GM19468 (cell line): ENCODE results near the gene DYSF.
"Not testable (repeated sequence)": the region's sequence is repeated elsewhere in the genome, so short reads cannot be mapped to it uniquely, and the experiment has no call there.

Source experiments
- ATAC-seq: cut with Tn5 transposase; IDR thresholded peaks from one replicate; pipeline ENCODE4 v1.9.1; 2021; ENCODE audit warnings: mild to moderate bottlenecking, moderate library complexity, moderate number of reproducible peaks; ENCODE audit not compliant: unreplicated experiment; ENCODE audit errors: extremely low read depth

Gene DYSF

DNA sequence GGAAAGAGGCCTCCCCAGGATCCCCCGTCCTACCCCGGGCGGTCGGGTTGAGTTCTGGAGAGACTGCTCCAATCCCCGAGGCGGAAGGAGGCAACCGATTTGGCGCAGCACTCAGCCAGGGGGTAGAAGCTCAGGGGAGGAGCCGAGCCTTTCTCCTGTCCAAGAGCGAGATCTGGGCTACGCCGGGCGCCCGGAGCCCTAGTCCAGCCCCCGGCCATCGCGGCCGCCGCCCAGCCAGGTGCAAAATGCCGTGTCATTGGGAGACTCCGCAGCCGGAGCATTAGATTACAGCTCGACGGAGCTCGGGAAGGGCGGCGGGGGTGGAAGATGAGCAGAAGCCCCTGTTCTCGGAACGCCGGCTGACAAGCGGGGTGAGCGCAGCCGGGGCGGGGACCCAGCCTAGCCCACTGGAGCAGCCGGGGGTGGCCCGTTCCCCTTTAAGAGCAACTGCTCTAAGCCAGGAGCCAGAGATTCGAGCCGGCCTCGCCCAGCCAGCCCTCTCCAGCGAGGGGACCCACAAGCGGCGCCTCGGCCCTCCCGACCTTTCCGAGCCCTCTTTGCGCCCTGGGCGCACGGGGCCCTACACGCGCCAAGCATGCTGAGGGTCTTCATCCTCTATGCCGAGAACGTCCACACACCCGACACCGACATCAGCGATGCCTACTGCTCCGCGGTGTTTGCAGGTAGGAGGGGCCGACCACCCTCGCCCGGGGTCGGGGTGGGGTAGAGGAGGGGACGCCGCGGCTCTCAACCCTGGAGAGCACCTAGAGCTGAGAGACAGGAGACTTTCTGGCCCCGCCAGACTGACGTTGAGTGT, at the start of gene DYSF:
TSS of gene DYSF (plus strand) at position 158 of the 817 bp plus-strand sequence.
- ATAC-seq: no peak

DNA sequence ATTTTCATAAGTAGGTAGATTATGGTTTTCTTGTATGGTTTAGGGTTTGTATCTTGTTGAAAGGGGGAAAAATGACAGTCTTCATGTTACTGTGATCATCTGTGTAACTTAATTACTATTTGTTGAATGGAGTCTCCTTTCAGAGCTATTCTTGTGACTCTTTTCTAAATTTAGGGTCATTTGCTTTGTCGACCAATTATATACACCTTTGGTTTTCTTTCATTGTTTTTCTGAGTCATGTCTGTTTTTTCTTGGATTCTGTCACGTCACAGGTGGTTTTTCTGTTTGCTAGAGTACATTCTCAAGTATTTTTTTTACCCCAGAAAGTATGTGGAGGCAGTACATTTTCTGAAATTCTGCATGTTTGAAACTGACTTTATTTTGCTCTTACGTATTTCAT, 43.8 kb upstream of the DYSF start:
- ATAC-seq: no peak

DNA sequence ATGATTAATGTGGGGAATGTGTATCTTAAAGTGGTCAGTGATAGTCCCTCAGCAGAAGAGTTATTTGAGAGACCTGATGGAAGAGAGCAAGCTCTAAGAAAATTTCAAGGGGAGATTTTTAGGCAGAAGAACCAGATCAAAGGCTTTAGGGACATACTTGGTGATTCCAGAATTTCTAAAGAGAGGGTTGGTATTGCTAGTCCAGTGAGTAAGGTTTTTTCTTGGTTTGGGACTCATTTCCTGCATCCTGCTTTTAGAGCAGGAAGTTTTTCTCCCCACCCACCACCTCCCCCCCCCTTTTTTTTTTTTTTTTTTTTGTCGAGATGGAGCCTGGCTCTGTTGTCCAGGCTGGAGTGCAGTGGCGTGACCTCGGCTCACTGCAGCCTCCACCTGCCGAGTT, 42.7 kb upstream of the DYSF start:
- no peak for ATAC-seq

DNA sequence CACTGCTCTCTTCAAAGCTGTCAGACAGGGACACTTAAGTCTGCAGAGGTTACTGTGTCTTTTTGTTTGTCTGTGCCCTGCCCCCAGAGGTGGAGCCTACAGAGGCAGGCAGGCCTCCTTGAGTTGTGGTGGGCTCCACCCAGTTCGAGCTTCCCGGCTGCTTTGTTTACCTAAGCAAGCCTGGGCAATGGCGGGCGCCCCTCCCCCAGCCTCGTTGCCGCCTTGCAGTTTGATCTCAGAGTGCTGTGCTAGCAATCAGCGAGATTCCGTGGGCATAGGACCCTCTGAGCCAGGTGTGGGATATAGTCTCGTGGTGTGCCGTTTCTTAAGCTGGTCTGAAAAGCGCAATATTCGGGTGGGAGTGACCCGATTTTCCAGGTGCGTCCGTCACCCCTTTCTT, 36.5 kb upstream of the DYSF start:
- not testable (repeated sequence) for ATAC-seq

DNA sequence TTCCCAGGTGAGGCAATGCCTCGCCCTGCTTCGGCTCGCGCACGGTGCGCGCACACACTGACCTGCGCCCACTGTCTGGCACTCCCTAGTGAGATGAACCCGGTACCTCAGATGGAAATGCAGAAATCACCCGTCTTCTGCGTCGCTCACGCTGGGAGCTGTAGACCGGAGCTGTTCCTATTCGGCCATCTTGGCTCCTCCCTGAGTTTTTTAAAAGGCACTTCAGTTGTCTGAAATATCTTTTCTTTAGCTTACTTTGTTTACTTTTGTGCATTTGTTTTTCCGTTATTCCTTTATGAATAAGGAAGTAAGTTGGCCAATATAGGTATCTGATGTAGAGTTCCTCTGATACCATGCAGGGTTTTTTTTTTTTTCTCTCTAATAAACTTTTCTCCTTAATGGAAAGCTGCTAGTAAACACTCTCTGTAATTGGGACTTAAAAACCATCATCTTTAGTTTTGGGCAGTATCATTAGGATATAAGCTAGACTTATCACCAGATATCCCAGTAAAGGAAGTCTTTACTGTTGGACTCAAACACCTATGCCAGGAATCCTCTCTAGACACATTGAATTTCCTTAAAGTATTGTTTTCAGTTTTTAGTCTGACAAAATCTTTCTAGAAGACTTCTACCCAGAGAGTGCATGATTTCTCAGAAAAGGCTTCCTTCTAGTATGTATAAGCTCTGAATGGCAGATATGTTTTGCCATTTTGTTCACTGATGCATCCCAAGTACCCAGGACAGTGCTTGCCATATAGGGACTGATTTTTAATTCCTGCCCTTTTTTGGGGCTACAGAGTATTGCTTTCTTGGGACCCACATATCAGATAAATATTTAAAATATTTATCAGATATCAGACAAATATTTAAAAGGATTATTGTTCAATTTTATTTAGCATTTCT, 35.8 kb upstream of the DYSF start:
- no peak for ATAC-seq

DNA sequence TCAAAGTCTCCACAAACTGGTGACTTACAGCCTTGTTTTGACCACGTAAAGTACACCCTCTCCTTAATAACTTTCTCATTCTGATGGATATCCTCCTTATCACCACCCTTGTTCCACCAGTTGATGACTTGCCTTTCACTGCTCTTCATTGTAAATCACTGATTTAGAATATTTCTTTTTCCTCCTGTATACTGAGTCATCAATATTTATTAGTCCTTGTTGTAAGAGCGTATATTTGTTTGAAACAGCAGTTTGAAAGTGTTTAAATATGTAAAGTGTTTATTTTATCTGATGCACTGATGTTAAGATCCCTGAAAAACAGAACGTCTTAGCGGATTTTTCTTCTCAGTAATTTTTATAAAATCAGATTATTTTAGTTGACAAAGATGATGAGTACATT, 34.2 kb upstream of the DYSF start:
- ATAC-seq: no peak

DNA sequence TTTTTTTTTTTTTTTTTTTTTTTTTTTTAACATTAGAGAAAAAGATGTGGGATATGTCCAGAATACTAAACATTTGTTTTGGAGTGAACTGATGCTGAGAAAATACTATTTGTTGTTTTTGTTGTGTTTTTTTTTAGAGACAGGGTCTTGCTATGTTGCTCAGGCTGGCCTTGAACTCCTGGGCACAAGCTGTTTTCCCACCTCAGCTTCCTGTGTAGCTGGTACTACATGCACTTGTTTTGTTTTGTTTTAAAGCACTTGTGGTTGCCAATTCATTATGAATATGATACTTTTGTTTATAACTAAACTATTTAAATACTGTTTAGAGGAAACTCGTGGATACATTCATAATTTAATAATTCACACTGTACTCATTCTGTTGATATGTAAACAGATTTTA, 33.4 kb upstream of the DYSF start:
- no peak for ATAC-seq

DNA sequence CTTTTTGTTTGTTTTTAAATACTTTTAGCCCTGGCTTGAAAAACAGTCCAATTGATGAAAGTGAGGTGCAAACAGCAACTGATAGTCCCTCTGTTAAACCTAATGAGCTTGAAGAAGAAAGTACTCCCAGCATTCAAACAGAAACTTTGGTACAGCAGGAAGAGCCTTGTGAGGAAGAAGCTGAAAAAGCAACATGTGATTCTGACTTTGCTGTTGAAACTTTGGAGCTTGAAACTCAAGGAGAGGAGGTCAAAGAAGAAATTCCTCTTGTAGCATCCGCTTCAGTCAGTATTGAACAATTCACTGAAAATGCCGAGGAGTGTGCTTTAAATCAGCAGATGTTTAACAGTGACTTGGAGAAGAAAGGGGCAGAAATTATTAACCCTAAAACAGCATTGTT, 30.6 kb upstream of the DYSF start:
- ATAC-seq: no peak

DNA sequence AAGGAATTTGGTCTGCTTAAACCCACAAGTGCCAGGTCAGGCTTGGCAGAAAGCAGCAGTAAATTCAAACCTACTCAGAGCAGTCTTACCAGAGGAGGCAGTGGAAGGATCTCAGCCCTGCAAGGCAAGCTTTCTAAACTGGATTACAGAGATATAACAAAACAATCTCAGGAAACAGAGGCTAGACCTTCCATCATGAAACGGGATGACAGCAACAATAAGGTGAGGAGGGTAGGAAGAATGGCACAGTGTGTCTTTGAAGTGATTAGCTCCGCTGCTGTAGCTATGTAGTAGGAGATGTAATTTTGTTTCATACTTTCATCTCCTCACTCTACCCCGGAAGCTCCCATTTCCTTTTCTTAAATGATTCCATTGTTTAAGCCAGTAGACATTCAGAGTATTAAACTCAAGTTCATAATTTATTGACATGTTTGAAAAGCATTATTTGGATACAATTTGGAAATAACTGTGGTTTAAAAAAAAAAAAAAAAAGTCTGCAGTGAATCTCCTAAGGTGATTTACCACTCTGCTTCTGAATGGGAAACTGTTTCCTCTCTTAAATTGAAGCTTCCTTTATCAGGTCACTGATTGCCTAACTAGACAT, 29.4 kb upstream of the DYSF start:
- ATAC-seq: no peak

DNA sequence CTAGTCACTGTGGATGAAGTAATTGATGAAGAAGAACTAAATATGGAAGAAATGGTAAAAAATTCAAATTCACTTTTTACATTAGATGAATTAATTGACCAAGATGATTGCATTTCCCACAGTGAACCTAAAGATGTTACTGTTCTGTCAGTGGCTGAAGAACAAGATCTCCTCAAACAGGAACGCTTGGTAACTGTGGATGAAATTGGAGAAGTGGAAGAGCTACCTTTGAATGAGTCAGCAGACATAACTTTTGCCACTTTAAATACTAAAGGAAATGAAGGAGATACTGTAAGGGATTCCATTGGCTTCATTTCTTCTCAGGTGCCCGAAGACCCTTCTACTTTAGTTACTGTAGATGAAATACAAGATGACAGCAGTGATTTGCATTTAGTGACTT, 26.6 kb upstream of the DYSF start:
- no peak for ATAC-seq

DNA sequence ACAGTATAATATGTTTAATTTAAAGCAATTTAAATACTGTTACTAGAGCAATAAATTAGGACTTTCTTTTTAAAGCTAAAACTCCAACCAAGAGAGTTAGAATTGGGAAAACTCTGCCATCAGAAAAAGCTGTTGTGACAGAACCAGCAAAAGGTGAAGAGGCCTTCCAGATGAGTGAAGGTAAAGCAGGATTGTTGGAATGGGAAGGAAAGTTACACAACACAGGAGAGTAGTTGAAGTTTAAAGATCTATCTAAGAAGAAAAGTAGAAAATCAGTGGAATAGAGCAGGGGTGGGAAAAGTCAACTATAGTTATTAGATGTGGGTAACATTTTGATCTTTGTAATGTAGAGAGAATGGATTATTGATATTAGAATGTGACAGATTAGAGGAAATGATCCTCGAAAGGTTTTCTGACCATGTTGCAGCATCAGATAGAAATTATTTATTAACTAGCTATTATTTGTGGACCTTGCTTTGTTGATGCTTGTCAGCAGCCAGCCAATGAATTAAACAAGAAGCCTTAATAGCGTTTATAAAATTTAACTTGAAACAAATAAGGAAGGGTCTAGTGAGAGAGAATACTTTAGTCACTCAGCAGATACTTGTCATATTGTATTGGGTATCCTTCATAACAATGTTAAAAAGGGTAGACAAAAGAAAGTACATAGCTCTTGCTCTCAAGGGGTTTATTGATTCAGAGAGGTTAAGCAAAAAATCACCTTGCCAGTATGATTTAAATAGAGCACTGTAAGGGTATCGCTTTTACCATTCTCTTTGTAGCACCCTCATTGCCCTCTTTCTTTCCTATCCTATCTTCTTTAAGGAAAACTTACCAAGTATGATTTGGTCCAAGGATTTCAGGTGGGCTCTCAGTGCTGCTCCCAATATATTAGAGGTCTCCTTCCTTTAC, 24.6 kb upstream of the DYSF start:
- ATAC-seq: no peak

DNA sequence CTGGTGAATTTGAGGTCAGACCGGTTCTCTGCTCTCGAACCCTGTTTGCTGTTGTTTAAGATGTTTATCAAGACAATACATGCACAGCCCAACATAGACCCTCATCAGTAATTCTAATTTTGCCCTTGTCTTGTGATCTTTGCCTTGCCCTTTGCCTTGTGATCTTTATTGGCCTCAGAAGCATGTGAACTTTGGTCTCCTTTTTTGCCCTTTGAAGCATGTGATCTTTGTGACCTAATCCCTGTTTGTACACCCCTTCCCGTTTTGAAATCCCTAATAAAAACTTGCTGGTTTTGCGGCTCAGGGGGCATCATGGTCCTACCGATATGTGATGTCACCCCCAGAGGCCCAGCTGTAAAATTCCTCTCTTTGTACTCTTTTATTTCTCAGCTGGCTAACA, 8.2 kb upstream of the DYSF start:
- ATAC-seq: not testable (repeated sequence)

DNA sequence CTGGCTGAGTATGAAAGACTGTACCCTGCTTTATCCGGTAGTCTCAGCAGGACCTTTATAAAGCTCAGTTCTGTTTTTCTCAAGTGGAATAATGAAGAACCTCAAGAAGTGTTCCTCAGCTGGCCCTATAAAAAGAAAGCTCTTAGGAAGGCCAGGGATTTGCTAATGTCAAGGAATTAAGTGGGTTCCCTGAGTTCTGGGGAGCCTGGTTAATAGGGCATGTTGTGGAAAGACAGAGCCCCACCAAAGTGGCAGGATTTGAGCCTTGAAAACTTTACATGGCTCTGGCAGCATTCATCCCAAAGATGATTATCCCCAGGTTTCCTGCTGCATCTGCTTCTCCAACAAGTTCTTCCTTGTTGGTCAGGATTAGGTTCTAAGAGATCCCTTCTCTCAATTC, 6.9 kb upstream of the DYSF start:
- no peak for ATAC-seq

DNA sequence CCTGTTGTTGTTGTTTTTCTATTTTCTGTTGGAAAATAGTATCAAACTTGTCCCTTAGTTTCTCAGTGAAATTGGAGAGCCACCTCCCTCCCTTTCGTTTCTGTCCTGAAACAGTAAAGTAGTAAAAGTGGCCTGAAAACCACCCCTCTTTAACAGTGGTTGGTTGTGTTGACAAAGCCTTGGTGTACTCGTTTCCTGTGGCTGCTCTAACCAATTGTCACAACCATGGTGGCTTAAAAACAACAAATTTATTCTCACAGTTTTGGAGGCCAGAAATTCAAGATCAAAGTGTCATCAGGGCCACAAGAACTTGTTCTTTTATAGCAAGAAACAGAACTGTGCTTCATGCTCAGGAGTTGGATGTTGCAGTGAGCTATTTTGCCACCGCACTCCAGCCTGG, 4.0 kb upstream of the DYSF start:
- no peak for ATAC-seq

DNA sequence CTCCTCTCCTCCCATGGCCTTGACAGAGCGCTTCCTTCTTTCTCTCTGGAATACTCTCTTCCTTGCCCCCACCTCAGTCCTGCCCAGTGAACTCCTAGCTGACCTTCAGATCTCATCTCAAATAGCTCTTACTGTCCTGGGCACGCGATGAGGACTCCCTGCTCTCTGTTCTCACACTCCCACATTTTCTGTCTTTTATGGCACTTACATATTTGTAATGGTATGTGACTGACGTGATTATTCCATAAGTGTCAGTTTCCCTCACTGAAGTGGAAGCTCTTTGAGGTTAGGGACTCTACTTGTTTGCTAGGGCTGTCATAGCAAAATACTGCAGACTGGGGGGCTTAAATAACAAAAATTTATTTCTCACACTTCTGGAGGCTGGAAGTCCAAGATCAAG, 1.7 kb upstream of the DYSF start:
- no peak for ATAC-seq

DNA sequence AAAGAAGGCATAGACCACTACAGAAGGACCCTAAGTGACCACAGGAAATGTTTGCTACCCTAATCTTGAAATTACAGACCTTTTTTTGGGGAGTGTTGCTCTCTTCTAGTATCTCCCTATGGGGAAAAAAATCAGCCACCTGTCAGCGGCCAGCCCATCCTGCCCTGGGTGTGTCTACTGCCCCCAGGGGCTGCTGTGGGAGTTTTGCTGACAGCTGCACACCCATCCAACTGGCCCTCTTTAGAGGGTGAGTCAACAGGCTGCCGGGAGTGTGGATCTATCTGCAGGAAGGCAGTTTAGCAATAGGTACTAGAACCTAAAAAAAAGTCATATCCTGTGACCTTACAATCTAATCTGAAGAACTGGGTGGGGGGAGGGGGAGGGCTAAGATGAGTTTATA, 796 bp upstream of the DYSF start:
- ATAC-seq: no peak

DNA sequence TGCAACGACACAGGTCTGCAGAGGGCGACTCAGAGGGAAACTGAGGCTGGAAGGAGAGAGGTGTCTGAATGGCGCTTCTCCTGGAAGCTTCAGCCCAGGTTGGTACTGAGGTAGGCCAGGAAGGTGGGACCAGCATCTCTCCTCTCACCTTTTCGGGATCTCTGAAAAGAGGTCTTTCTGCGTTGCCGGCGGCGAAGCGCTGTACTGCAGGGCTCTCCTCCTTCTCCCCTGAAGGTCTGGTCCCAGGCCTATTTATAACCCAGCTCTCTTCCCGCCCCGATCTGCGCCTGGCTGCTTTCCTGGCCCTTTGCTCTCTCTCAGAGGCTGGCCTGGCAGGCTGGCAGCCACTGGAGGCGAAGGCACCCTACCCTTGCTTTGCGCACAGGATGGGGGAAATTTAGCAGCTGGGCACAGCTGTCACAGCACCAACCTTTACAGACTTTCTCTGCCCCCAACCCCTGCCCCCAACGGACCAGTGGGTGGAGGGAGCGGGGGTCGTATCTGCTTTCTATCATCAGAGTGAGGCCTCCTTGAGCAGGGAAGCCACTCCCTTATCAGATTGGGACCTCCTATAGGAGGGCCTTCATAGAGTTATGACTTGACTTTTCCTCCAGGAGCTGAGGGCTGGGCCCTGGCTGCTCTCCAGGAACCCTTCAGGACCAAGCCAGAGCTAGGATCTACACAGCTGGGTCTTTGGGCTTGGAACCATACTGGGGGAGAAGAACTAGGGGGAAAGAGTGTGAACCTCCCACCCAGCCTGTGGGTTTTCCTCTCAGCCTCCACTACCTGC, 1.1 kb downstream of the DYSF start:
- no peak for ATAC-seq

DNA sequence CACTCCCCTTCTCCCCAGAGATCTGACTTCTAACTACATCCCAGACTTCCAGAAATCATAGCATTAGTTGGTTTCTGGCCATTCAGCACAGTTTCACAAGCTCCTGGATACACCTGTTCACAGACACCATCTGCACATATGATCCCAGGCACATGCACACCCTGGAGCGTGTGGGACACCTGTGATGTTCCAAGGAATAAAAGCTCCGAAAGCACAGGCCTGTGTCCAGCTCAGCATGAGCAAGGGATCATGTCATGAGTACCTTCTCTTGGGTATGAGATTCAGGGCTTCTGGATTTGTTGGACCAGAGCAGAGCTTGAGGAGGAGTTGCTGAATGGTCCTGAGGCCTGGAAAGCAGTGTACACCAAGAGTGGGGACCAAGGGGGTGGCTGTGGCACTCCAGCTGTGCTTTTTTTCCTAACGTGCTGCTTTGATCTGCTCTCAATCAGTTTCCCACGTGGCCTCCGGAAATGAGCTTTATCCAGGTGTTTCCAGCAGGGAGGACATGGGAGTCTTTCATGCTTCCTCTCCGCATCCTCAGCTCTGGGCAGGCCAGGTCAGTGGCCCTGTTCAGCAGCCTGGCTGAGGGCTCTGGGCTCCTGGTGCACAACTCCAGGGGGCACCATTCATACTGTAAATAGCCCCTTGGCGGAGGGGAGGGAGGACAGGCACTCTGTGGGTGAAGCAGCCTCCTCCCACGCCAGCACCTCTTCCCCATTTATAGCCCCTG, 1.8 kb downstream of the DYSF start:
- no peak for ATAC-seq
